Lower leg skin (tissue), 3 donors: ENCODE measurements around the gene PLCXD3.

Experiments used
- CTCF ChIP-seq, 3 donors: fragments of 450-650 bp; IDR thresholded peaks; one replicate each; pipeline ENCODE4 v1.5.1; 2016; ENCODE audit warnings: antibody characterized with exemption in 3 of 3, mild to moderate bottlenecking in 3 of 3, moderate library complexity in 2 of 3
- POLR2A ChIP-seq, 2 donors: fragments of 450-650 bp; IDR thresholded peaks; one replicate each; pipeline ENCODE4 v1.6.1; 2016 to 2017; ENCODE audit warnings: antibody characterized with exemption in 2 of 2, mild to moderate bottlenecking in 1 of 2, moderate library complexity in 1 of 2

- no peak for TF ChIP-seq CTCF (IDR thresholded peaks at IDR 0.05)
- TF ChIP-seq POLR2A (IDR thresholded peaks at IDR 0.05): no peak
Observed at GRCh38 chr5:41364346-41364745, 146.1 kb downstream of the PLCXD3 start.
